BJ (cell line): ENCODE measurements around the gene SATB2. TPM values are rescaled to one million over a fixed set of nuclear protein-coding genes. Genes with fewer than 3 reads are reported as not detected.

Source experiments
- CTCF ChIA-PET: fragments of 350-600 bp; formaldehyde crosslinking; extraction: SDS; loops from one replicate; lab custom pipeline; 2021; ENCODE audit warnings: antibody characterized with exemption, inconsistent platforms; lab: Yijun Ruan, JAX
- POLR2A ChIA-PET: fragments of 300-600 bp; sonication (Branson Sonifier 250); formaldehyde crosslinking; extraction: SDS; loops from one replicate; lab custom pipeline; 2021; ENCODE audit warnings: antibody characterized with exemption; lab: Charles Lee
- DNase-seq: peaks from one replicate; pipeline ENCODE4 v3.0.0-alpha.2; 2011; ENCODE audit warnings: low read depth
- H3K27me3 ChIP-seq: 2 replicates; pipeline ENCODE4 v1.6.0; 2011; ENCODE audit warnings: low read length; ENCODE audit not compliant: control insufficient read depth, insufficient read depth
- H3K36me3 ChIP-seq: 2 replicates; pipeline ENCODE4 v1.5.1; 2011; ENCODE audit warnings: low read length; ENCODE audit not compliant: control insufficient read depth, insufficient read depth
- H3K4me3 ChIP-seq: 2 replicates; pipeline ENCODE4 v1.5.1; 2011; ENCODE audit warnings: low read depth, mild to moderate bottlenecking, control low read depth, low read length
- CTCF ChIP-seq: IDR thresholded peaks from 2 replicates; pipeline ENCODE4 v1.5.1; 2011; ENCODE audit warnings: low read depth, mild to moderate bottlenecking, control low read depth, inconsistent platforms, low read length, moderate library complexity; ENCODE audit not compliant: insufficient read depth
- polyA plus RNA-seq: library from polyadenylated mRNA; depleted of rRNA; stranded (reverse); fragments of >200 nt; gene quantifications from 2 replicates; pipeline ENCODE4 v1.2.3, GENCODE V29; 2011

The SATB2 gene
- polyA plus RNA-seq, 1 experiment: 4.8 TPM

GRCh38 chr2:199392363-199392762 lies 65.4 kb downstream of the SATB2 start:
- no peak for TF ChIP-seq CTCF
- no peaks in the 10 kb centered on the region for H3K27me3 ChIP-seq
- H3K4me3 ChIP-seq: no peak overlapping the region
- no peaks in the 10 kb centered on the region for H3K36me3 ChIP-seq
- DNase-seq: no peak
- ChIA-PET CTCF (interaction anchor here (1.2 to 1.6 kb wide), 2 partner anchors 9 to 13 kb away, joined by 5 read pairs; no protein-coding TSS in a partner anchor), POLR2A (no interaction called here)

- ChIA-PET POLR2A (no interaction called here), CTCF (interaction anchor here (0.6 to 0.9 kb wide), 2 partner anchors 27 to 268 kb away, joined by 4 read pairs; no protein-coding TSS in a partner anchor)
- no peaks in the 10 kb centered on the region for H3K36me3 ChIP-seq
- no peak for DNase-seq
- no peak overlapping the region for H3K4me3 ChIP-seq
- no peak for TF ChIP-seq CTCF
- no peaks in the 10 kb centered on the region for H3K27me3 ChIP-seq
Measured at GRCh38 chr2:199388728-199389268, 68.9 kb downstream of the SATB2 start.

DNA sequence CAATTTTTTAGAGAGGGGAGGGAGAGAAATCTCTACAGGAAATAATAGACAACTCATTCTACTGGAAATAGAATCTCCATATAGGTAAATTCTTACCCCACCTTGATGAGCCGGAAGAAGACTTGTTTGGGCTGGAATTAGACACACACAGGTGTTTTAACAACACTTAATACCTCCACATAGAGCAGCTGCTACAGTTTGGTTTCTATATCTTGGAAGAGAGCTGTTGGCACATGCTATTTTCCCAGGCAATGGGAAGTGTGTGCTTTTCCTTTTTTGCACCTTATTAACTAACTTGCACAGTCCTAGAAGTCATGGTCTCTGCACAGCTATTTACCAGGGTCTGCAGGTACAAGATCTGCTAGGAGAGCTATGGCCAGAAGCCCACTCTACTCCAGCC lies 73.7 kb downstream of the SATB2 start:
- Histone ChIP-seq H3K4me3 (no peak overlapping the region), H3K27me3 (no peaks in the 10 kb centered on the region), H3K36me3 (no peaks in the 10 kb centered on the region)
- TF ChIP-seq CTCF: no peak
- ChIA-PET POLR2A (no interaction called here), CTCF (no interaction called here)
- no peak for DNase-seq

- ChIA-PET POLR2A (no interaction called here), CTCF (no interaction called here)
- no peak for TF ChIP-seq CTCF
Measured at GRCh38 chr2:199383021-199383420, 74.7 kb downstream of the SATB2 start.

DNA sequence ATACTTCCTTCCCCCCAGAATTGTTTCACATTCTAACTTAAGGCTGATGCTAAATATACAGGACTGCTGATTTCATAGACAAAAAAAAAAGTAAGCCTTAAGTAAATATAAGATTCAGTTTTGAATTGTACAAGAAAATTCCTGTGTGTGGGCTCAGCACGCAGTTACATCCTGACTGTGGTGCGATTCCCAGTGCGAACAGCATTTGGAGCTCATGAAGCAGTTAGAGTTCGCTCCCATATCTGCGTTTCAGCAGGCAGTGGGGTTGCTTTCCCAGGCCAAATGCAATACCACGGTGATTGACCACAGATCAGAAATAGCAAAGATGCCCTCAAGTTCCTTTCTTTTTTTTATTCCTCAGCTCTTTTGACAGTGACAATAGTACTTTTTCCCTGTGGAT lies 75.6 kb downstream of the SATB2 start:
- Histone ChIP-seq H3K36me3 (no peaks in the 10 kb centered on the region), H3K4me3 (no peak overlapping the region), H3K27me3 (no peaks in the 10 kb centered on the region)
- no peak for DNase-seq
- ChIA-PET POLR2A (no interaction called here), CTCF (interaction anchor here (0.6 kb wide), 1 partner anchor 22 kb away, joined by 4 read pairs; no protein-coding TSS in a partner anchor)
- TF ChIP-seq CTCF: no peak

More at GRCh38 chr2:199383021-199383420, 74.7 kb downstream of the SATB2 start:
- H3K4me3 ChIP-seq: no peak overlapping the region
- DNase-seq: no peak
- H3K36me3 ChIP-seq: no peaks in the 10 kb centered on the region
- no peaks in the 10 kb centered on the region for H3K27me3 ChIP-seq
